CD4-positive, alpha-beta T cell treated with Interleukin-4 for 4 hours (primary cell): ENCODE data around the gene CFAP119.
"Not testable (repeated sequence)": the region's sequence is repeated elsewhere in the genome, so short reads cannot be mapped to it uniquely, and the experiment has no call there.

Experiments used
- DNase-seq: peaks from one replicate; pipeline ENCODE4 v3.0.0-alpha.2; 2020

Gene CFAP119

DNA sequence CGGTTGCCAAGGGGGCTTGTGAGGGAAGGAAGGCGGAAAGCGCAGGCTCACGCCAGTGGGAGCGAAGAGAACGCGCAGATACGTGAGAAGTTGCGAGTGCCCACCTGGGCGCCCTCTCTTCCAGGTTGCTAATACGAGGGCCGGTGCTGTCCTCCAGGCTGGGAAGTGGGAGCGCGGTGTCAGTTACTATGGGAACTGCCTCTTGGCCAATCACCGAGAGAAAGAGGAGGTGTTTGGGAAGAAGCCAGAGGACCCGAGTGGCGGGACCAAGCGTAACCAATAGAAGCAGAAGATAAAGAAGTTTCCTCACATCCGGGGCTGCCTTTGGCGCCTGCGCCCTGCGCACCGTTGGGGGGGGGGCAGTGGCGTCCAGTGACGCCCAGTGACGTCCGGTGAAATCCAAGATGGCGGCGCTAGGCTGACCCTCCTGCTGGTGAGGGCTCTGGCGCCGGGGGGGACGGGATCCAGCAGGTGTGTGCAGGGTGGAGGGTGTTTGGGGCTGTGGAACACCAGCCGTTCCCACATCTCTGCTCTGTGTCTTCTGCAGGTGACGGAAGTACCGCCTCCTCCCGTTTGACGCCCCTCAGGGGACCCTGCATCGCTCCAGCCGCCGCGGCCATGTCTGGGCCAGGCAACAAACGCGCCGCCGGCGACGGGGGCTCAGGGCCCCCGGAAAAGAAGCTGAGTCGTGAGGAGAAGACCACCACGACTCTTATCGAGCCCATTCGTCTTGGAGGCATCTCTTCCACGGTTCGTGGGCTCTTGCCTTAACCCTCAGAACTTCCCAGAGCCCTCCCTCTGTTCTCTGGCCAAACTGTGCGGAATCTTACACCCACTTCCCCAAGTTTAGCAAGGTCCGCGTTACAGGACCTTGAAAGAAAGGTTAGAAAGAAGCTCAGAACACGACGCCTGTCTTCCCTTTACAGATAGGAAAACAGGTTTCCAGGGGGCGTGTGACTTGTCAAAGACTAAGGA, at the start of gene CFAP119, which contains the start of gene RNF40:
TSS of gene CFAP119 (minus strand) at position 135 of the 975 bp plus-strand sequence. CDS start 314 bp downstream, outside the sequence.
TSS of gene RNF40 (plus strand) at position 395 of the 975 bp plus-strand sequence. CDS start at position 619, 224 bp downstream.
- peak; percentile 92 for DNase-seq

DNA sequence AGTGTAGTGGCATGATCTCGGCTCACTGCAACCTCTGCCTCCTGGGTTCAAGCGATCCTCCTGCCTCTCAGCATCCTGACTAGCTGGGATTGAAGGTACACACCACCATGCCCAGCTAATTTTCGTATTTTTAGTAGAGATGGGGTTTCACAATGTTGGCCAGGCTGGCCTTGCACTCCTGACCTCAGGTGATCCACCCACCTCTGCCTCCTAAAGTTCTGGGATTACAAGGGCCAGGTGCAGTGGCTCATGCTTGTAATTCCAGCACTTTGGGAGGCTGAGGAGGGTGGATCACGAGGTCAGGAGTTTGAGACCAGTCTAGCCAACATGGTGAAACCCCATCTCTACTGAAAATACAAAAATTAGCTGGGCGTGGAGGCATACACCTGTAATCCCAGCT, 47.8 kb upstream of the CFAP119 start:
- not testable (repeated sequence) for DNase-seq

DNA sequence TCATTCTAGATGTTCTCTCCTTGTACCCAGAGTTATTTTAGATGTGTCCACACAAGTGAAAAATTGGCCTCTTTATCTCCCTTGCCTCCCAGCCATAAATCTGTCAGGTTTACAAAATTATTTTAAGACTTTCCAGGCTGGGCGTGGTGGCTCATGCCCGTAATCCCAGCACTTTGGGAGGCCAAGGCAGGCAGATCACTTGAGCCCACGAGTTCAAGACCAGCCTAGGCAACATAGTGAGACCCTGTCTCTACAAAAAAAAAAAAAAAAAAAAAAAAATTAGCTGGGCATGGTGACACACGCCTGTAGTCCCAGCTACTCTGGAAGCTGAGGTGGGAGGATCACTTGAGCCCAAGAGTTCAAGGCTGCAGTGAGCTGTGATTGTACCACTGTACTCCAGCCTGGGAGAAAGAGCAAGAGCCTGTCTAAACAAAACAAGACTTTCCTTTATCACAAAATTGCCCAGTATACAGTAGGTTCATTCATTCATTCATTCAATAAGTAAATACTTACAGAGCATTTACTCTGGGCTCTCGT, 47.1 kb upstream of the CFAP119 start:
- DNase-seq: not testable (repeated sequence)

DNA sequence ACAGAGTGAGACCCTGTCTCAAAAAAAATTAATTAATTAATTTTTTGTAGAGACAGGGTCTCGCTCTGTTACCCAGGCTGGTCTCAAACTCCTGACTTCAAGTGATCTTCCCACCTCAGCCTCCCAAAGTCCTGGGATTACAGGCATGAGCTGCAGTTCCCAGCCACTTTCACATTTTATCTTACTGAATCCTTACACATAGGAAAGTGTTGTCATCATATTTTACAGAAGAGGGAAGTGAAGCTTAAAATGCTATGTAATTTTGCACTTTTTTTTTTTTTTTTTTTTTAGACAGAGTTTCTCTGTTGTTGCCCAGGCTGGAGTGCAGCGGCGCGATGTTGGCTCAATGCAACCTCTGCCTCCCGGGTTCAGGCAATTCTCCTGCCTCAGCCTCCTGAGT, 46.3 kb upstream of the CFAP119 start:
- no peak for DNase-seq

DNA sequence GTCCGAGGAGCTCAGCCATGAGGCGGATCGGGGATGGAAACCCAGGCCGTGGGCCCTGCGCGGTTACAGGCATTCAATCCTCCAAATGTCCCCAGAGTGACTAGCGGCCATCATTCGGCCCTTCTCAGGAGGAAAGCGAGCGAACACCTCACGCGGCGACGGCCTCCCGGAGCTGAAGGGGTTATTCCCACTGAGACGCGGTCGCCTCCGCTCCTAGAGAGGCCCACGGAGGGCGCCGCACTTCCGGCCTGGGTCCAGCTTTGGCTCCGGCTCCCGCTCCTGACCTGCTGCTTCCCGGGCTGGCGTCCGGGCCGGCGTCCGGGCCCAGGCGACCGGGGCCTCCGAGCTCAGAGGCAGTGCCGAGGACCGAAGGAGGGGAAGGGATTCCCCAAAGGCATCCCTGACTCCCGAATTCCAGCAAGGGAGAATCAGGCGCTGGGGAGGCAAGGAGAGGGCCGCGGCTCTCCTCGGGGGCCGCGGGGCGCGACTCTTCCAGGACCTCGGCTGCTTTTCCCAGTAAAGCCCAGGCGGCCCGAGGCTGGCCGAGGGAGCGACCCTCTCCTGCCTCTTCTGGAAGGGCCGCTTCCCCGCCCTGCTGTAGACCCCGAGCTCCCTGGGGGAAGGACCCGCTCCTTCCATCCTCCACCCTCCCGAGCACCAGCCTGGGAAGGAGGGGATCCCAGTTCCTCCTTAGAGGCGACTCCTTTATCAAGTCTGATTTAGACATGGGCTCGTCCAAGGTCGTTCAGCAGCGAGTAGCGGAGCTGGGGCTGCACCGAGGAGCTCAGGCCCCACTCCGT, 43.7 kb upstream of the CFAP119 start:
- DNase-seq: peak; percentile 27

DNA sequence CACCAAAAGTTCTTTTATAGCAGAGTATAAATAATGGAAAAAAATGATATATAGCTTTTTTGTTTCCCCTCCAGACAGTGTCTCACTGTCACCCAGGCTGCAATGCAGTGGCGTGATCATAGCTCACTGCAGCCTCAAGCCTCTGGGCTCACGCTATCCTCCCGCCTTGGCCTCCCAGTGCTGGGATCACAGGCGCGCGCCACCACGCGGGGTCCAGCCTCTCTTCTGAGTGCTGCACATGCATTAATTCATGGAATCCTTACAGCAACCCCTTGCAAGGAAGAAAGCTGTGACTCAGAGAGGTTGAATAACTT, 43.2 kb upstream of the CFAP119 start:
- no peak for DNase-seq

DNA sequence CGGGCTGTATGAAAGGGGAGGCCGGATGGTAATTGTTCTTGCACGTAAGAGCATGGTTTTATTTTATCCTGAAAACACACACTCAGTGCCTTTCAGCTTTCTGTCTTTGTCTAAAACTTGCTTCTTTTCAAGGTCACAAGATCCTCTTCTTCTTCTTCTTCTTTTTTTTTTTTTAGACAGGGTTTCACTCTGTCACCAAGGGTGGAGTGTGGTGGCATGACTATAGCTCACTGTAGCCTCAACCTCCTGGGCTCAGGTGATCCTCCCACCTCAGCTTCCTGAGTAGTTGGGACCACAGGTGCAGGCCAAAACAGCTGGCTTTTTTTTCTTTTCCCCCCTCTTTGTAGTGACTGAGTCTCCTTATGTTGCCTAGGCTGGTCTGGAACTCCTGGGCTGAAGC, 41.1 kb upstream of the CFAP119 start:
- no peak for DNase-seq

DNA sequence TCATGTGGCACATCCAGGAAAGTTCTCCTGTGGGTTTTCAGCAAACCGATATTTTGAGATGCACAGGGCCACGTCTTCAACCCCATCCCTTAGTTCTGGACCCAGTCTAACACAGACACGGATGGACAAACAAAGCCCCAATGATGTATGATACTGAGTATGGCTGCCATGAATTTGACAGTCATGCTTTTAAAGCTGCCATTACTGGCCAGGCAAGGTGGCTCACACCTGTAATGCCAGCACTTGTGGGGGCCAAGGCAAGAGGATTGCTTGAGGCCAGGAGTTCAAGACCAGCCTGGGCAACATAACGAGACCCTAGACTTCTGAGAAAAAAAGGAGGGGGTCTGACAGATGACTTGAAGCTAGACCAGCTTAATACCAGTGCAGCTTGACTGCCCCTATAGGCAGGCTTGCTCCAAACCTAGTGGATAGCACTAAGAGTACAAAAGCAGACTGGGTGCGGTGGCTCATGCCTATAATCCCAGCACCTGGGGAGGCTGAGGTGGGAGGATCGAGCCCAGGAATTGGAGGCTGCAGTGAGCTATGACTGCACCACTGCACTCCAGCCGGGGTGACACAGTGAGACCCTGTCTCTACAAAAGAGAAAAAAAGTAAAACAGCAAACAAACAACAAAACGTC, 35.9 kb upstream of the CFAP119 start:
- no peak for DNase-seq

DNA sequence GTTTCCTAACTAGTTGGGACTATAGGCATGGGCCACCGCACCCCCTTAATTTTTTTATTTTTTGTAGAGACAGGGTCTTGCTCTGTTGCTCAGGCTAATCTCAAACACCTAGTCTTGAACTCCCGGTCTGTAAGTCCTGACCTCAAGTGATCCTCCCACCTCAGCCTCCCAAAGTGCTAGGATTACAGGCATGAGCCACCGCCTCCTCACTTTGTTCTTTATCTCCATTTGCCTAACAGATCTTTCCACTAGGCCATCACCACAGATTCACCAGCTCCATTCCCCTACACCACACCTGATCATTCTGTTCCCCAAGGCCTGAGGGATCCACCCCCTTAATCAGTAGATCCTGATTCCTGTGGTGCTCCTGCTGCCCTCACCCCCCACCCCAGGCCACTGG, 32.8 kb upstream of the CFAP119 start:
- DNase-seq: no peak

DNA sequence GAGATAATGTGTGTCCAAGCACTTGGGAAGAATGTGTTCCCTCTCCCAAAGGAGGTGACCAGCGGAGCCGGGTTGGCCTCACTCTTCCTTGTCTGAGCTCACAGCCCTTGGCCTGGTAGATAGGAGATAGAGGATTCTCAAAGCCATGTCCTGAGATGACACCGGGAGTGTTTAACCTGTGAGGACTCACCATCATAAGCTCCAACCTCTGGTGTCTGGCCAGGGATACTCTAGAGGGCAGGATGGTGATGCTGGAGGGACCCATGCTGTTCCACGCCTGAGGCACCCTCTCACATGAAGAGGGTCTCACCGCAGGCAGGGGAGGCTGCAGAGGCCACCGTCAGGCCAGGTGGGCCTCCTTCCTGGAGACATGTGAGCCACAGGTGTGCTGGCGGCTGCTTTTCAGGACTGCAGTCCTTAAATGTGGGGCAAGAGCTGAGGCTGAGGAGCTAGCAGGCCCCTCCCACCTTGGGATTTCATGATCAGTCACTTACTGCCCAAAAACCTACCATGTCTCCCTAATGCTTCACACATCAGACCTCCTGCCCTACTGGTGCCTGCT, 31.7 kb upstream of the CFAP119 start:
- no peak for DNase-seq

DNA sequence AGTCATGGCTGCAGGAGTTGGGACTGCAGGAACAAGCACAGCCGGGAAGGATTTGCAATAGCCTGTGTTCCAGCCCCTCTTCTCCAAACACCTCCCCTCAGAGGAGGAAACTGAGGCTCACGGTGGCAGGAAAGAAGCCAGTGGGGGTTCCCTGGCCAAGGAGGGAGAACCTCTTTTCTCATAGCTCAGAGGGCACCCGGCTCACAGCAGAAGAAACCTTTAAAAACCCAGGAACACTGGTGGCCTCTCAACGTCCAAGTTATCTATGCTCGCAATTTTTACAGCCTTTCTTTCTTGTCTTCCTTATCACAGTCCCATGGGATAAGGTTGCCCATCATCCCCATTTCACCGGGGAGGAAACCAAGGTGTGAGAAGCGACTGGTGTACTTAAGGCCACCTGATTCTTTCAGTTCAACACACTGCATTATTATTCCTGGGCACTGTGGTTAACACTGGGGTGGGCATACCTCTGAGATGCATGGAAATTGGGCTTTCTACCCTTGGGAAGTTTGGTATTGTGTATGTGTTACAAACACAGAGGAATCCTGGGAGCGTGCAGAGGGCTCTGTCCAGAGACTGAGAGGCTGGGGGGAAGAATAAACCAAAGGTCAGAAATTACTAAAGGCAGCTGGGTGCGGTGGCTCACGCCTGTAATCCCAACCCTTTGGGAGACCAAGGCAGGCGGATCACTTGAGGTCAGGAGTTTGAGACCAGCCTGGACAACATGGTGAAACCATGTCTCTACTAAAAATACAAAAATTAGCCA, 25.9 kb upstream of the CFAP119 start:
- DNase-seq: no peak

DNA sequence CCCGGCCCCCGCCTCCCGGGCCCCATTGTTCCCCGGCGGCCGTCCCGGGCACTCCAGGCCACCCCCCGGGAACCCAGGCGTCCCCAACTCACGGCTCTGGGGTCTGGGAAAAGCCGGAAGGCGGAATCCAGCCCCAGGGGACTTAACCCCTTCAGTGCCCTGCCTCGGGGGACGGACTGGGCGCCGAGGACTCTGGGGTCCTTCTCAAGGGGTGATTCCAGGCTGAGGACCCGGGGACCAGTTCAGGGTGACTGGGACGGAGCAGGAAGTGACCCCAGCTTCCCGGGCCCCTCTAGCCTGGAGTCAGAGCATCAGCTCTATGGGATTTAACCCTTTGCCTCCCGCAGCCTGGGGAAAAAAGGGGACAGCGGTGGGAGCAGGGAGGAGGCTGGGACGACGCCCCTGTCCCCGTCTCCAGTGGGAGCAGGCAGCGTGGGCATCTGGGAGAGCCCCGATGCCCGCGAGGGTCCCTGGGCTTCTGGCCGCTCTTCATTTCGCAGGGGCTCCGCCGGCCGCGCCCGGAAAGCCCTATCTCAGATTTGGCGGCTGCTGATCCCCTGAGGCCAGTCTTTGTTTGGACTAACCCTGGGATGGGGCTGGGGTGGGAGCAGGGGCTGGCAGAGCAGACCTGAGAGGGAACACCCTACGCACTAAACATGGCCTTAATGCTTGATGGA, 25.2 kb upstream of the CFAP119 start, which contains the start of gene ZNF629:
TSS of gene ZNF629 (minus strand) at position 270 of the 677 bp plus-strand sequence. CDS start 2,723 bp downstream, outside the sequence.
- peak; percentile 25 for DNase-seq

DNA sequence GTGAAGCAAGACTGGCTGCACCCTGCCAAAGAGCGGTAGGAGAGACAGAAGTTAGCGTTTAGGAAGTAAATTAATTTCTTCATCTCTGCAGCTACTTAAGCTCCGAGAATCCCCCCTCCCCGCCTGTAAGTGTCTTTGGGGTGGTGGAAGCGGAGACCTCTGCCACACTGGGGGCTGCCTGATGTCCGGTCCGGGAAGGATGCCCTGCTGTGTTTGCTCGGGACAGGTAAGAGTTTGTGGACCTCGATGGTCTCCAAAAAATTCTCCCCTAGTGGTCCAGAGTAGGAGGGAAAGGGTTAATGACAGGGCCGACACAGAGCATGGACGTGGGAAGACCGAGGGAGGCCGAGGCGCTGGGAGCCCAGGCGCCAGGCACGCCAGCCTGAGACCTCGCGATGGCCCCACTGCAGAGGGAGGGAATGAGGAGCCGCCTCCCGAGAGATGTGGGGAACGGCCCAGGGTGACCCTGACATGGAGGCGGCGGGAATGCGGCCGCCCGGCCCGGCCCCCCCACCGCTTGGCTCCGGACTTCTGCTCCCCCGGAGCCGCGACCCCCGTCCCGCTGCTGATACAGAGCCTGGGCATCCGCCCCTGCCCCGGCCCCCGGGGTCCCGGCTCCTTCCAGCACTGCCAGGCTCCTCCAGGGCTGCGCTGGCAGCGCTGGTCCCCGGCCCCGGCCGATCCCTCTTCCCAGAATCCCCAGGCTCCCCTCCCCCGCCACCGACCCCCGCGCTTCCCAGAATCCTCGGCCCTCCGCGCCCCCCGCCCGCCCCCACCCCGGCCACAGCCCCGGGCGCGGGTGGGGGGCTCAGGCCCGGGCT, 24.5 kb upstream of the CFAP119 start:
- DNase-seq: no peak

DNA sequence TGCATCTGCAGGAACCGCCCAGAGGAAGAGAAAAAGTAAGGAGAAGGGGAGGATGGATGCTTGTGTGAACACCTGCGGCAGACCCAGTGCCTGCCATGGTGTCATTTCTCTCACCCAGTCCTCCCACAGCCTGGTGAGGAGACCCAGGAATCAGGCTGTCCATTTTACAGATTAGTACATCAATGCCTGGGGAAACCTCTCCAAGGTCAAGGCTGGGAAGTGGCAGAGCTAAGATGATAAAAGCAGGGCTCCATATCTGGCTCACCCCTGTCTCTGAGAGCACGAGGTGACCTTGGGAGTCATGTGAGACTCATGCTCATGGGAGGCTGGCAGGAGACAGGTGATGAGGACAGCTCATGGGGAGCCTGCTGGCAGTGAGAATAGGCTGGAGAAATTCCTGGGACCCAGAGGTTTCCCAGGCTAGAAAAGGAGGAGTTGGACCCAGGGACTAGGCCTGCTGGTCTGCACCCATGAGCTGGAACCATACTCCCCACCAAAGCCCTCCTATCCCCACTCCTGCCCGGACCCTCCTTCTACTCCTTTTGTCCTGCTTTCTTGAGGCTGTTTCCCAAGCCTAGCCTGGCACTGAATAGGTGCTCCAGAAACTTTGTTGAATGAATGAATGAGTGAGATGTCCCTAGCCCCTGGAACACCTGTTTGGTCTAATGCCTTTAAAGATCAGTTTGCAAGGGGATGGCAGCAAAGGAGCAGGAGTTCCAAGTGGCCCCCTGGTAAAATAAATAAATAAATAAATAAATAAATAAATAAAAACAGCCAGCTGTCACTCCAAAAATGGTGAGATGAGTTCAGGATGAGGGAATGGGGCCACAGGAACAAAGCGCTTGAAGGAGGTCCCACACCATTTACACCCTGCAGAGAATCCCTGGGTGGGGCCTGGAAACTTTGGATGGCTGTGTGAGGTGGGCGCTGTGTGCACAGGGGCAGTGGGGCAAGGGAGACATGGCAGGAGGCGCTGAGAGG, 23.6 kb upstream of the CFAP119 start:
- DNase-seq: no peak

DNA sequence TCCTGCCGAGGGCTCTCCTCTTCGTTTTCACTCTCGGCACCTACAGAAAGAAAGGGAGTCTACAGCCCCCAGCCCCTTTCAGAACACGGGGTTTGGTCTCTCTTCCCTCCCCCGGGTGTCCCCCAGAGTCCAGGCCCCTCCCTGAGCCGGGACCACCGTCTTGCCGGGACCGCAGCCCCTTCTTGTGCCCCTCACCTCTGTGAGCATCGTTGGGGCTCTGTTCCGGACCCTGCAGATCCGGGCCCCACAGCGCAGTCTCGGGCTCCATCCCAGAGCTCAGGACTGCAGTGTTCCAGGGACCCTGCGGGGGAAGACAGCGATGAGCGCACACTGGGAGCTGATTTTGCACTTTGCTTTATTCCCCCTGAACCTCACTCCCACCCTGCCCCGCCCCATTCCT, 22.4 kb upstream of the CFAP119 start:
- no peak for DNase-seq

DNA sequence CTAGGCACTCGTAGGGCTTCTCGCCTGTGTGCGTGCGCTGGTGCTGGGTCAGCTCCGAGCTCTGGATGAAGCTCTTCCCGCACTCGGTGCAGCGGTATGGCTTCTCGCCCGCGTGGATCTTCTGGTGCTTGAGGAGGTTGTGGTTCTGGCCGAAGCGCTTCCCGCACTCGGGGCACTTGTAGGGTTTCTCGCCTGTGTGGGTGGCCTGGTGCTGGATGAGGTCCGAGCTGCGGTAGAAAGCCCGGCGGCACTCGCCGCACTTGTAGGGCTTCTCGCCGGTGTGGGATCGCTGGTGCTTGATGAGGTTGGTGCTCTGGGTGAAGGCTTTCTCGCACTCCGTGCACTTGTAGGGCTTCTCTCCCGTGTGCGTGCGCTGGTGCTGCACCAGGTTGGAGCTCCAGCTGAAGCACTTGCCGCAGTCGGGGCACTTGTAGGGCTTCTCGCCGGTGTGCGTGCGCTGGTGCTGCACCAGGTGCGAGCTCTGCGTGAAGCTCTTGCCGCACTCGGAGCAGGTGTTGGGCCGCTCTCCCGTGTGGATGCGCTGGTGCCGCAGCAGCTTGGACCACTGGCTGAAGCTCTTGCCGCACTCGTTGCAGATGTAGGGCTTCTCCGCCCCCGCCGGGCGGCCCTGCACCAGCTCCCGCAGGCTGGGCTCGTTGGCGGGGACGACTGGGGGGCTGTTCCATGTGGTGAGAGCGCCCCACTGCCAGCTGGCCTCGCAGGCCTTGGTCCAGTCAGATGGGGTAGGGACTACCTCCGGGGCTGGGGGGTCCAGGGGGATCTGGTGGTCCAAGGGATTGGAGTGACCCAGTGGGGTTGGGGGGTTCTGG, 21.6 kb upstream of the CFAP119 start:
- no peak for DNase-seq

DNA sequence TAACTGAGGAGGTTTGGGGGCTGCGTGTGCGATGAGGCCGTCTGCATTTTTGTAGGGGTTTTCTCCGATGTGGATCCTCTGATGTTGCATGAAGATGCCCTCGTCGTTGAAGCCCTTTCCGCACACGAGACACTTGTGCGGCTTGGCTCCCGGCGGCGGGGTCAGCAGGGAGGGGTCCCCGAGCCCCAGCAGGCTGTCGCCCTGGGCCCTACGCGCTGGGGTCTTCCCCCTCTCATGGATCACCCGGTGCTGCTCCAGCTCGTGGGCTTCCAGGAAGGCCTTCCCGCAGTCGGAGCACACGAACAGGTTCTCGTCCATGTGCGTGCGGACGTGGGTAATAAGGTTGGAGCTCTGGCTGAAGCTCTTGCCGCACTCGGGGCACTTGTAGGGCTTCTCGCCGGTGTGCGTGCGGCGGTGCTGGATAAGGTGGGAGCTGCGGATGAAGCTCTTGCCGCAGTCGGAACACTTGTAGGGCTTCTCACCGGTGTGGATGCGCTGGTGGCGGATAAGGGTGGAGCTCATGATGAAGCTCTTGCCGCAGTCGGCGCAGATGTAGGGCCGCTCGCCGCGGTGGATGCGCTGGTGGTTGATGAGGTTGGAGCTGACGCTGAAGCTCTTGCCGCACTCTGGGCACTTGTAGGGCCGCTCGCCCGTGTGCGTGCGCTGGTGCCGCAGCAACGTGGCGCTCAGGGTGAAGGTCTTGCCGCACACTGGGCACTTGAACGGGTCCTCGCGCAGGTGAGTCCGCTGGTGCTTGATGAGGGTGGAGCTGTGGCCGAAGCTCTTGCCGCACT, 20.8 kb upstream of the CFAP119 start:
- DNase-seq: no peak
